Measurements from ENCODE around the gene PLCH1. TPM values are rescaled to one million over a fixed set of nuclear protein-coding genes. Genes with fewer than 3 reads are reported as not detected.
A peak's percentile ranks its signal among the peaks of the same experiment; 100 is the strongest.

Gene PLCH1
- total RNA-seq, 6 donors from 2014 or later, result 7.7 to 26.3 (median 13.6) TPM

DNA sequence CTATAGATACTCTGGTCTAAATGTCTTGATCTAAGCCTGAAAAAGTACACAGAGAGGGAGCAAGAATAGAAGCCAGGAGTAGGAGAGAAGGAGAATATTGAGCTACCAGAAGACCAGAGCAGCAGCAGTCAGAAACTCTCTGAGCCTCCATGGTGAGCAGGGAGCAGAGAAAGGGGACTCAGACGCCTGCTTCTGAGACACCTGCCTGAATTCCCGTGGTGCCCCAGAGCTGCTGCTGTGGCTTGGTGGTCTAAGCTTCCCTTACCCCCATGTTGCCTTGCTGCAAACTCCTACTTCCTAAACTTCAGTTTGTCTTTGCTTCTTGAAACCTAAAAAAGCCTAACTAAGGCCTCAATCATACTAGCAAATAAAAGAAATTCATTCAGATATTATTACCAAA lies 356.5 kb downstream of the PLCH1 start:
- H3K4me3 ChIP-seq, result no peak overlapping the region
- no peak for TF ChIP-seq POLR2AphosphoS5 (IDR thresholded peaks at IDR 0.05)
- TF ChIP-seq EP300 (IDR thresholded peaks at IDR 0.05), result no peak
- TF ChIP-seq POLR2A (IDR thresholded peaks at IDR 0.05), result no peak
- TF ChIP-seq, protein P1, sequence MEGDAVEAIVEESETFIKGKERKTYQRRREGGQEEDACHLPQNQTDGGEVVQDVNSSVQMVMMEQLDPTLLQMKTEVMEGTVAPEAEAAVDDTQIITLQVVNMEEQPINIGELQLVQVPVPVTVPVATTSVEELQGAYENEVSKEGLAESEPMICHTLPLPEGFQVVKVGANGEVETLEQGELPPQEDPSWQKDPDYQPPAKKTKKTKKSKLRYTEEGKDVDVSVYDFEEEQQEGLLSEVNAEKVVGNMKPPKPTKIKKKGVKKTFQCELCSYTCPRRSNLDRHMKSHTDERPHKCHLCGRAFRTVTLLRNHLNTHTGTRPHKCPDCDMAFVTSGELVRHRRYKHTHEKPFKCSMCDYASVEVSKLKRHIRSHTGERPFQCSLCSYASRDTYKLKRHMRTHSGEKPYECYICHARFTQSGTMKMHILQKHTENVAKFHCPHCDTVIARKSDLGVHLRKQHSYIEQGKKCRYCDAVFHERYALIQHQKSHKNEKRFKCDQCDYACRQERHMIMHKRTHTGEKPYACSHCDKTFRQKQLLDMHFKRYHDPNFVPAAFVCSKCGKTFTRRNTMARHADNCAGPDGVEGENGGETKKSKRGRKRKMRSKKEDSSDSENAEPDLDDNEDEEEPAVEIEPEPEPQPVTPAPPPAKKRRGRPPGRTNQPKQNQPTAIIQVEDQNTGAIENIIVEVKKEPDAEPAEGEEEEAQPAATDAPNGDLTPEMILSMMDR (IDR thresholded peaks at IDR 0.05), result no peak
- H3K4me1 ChIP-seq, result peaks cover 0 to 10% (median 4%) of the 10 kb centered on the region in 4 donors
- H3K27ac ChIP-seq, result no peak overlapping the region
- H3K36me3 ChIP-seq, result no peaks in the 10 kb centered on the region
- H3K27me3 ChIP-seq, result no peaks in the 10 kb centered on the region
- DNase-seq (no peak), ATAC-seq (ENCODE audit: low FRiP score in 2 of 2) (no peak)
- WGBS, 2 donors, result 70 to 83% methylated on average over 2 of the region's 2 CpGs
- no peaks in the 10 kb centered on the region for H3K9me3 ChIP-seq

DNA sequence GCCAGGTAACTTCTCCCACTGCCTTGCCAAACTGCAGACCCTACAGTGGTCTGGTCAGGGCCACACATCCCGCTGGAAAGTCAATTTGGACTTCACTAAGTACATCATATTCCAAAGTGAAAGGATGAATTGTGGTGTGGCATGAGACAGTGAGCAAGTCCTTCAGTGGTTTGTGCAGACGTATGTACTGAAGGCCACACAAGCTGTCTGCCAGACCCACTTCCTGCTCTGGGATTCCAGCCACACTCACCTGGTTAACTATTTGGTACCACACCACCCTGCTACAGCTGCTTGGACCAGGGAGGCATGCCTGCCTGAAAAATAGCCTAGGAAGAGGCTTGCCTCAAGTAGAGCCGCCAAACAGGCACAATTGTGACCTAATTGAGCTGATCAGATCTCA lies 357.3 kb downstream of the PLCH1 start:
- WGBS, 2 donors, result 61 to 67% methylated on average over 3 of the region's 3 CpGs

DNA sequence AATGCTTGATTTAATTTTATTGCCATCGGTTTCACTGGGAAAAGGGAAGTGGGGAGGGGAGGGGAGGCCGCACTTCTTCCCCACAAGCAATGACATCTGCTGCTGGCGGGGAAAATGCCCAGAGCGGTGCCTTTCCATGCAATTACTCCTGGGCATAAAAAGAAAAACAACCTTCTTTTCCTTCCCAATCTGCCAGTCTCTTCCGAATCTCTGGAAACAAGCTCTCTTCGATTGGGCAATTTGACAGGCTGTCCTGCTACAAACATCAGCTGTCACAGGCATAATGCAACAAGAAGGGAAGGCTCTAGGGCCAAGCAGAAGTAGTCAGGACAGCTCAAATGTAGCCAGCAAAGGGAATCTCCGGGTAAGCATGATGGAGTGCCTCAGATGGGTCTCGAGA lies 358.0 kb downstream of the PLCH1 start:
- H3K27ac ChIP-seq, result peak overlapping the region in 1 of 4 donors; percentile 50
- H3K36me3 ChIP-seq, result no peaks in the 10 kb centered on the region
- 44 to 56% methylated on average over 8 of the region's 8 CpGs for WGBS, 2 donors
- H3K4me3 ChIP-seq, result no peak overlapping the region
- DNase-seq (no peak), ATAC-seq (ENCODE audit: low FRiP score in 2 of 2) (no peak)
- H3K9me3 ChIP-seq, result no peaks in the 10 kb centered on the region
- H3K4me1 ChIP-seq, result peaks cover 0 to 7% (median 1%) of the 10 kb centered on the region in 4 donors
- TF ChIP-seq POLR2AphosphoS5 (IDR thresholded peaks at IDR 0.05) (peak in 1 of 2 donors; percentile 25), EP300 (IDR thresholded peaks at IDR 0.05) (no peak)
- no peaks in the 10 kb centered on the region for H3K27me3 ChIP-seq

More for the DNA sequence above, 357.3 kb downstream of the PLCH1 start:
- H3K27me3 ChIP-seq, result no peaks in the 10 kb centered on the region
- H3K27ac ChIP-seq, result no peak overlapping the region
- H3K36me3 ChIP-seq, result no peaks in the 10 kb centered on the region
- no peaks in the 10 kb centered on the region for H3K9me3 ChIP-seq
- ATAC-seq (ENCODE audit: low FRiP score in 2 of 2) (no peak), DNase-seq (no peak)
- H3K4me3 ChIP-seq, result no peak overlapping the region
- H3K4me1 ChIP-seq, result peaks cover 0 to 10% (median 4%) of the 10 kb centered on the region in 4 donors
- TF ChIP-seq, protein P1 (IDR thresholded peaks at IDR 0.05), result no peak
- TF ChIP-seq POLR2AphosphoS5 (IDR thresholded peaks at IDR 0.05) (no peak), POLR2A (IDR thresholded peaks at IDR 0.05) (no peak), EP300 (IDR thresholded peaks at IDR 0.05) (no peak)

DNA sequence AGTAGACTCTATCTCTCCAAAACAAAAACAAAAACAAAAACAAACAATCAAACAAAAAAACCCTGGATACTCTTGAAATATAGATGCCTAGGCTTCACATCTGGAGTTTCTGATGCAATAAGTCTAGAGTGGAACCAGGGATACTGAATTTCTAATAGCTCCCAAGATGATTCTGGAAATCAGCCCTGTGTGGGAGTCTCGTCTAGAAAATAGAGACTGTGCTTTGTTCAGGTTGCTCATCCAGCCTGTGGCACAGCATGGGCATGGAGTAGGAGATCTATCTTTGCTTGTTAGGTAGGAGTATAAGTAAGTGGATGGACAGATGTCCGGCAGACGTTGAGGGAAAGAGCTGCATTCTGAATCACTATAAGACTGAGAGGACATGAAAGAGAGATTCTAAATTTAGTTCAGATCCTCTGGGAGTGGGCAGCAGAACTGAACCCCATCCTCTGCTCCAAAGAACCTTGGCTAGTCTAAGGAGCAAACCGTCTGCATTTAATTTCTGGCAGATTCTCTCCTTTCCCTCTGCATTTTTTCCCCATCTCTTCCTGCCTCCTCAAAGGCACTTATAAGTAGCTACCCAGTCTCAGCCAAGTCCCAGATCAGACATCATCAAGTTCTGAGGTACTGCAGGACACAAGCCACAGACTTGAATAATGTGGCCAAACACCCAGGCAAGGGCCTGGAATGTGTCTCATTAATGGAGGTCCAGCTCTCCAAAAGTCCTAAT lies 358.8 kb downstream of the PLCH1 start:
- DNase-seq (no peak), ATAC-seq (ENCODE audit: low FRiP score in 2 of 2) (peak in 1 of 2 donors; percentile 58)
- Histone ChIP-seq H3K4me3 (no peak overlapping the region), H3K4me1 (no peaks in the 10 kb centered on the region), H3K27ac (peak overlapping the region in 2 of 4 donors; percentile 23 to 50), H3K9me3 (no peaks in the 10 kb centered on the region), H3K36me3 (no peaks in the 10 kb centered on the region), H3K27me3 (no peaks in the 10 kb centered on the region)
- 77 to 81% methylated on average over 4 of the region's 4 CpGs for WGBS, 2 donors
- TF ChIP-seq POLR2AphosphoS5 (IDR thresholded peaks at IDR 0.05) (no peak), POLR2A (IDR thresholded peaks at IDR 0.05) (no peak), EP300 (IDR thresholded peaks at IDR 0.05) (no peak)
- TF ChIP-seq, protein P1 (IDR thresholded peaks at IDR 0.05), result no peak

DNA sequence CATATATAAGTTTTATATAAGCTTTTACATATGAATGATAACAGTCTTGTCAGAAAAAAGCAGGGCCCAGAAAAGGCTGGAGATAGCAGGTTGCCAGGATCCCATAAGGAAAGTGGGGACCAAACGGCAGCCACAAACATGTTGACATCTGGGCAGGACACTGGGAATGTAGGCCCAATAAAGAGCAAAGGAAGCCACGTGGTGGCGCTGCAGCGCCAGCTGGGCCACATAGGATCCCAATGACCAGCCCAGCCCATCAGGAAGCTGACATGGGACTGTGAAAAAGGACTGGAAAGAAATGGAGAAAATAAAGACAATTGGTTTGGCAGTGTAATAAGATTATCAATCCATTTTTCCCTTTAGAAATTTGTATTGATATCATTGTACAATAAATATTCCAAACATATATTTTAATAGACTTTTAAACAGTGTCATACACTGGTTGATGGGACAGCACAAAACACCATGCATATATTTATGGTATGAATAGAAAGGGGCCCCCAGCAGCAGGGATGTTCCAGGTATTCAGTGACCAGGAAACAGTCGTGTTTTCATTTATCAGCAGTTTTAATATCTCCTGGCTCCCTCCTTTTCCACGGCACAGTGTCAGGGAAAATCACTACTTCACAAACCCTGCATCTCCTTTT lies 362.4 kb downstream of the PLCH1 start:
- DNase-seq (peak; percentile 79 to 92), ATAC-seq (ENCODE audit: low FRiP score in 2 of 2) (peak; percentile 74 to 84)
- no peaks in the 10 kb centered on the region for H3K9me3 ChIP-seq
- TF ChIP-seq, protein P1 (IDR thresholded peaks at IDR 0.05), result peak; percentile 22 to 61 (median 47)
- no peak for TF ChIP-seq EP300 (IDR thresholded peaks at IDR 0.05)
- H3K4me3 ChIP-seq, result no peak overlapping the region
- no peaks in the 10 kb centered on the region for H3K4me1 ChIP-seq
- no peak overlapping the region for H3K27ac ChIP-seq
- WGBS, 2 donors, result 38% methylated on average over 6 of the region's 6 CpGs
- no peaks in the 10 kb centered on the region for H3K36me3 ChIP-seq
- H3K27me3 ChIP-seq, result no peaks in the 10 kb centered on the region
